ENCODE results near the gene DCTN3. TPM values are rescaled to one million over a fixed set of nuclear protein-coding genes. Genes with fewer than 3 reads are reported as not detected.

Gene DCTN3
- total and polyA plus RNA-seq, 11 donors = 73.8 to 155 (median 121) TPM

DNA sequence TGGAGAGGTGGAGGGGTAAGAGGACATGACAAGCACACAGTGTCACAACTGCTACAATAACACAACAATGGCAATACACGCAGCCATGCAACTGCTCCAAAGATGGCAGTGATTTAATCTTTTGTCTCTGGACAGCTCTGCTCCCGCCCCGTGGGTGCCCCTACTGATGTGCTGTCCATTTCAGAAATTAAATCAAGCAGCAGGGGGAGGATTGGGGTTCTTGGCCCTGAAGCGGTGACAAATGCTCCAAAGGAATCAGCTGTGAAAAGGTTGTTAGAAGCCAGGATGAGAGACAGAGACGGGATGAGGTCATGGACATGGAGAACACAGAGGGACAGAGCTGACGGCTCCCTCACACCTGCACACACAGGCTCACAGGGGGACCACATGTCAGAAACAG, 53.3 kb downstream of the DCTN3 start:
- intact Hi-C loops (cut with DNase I) = no loop called here
- H3K9me3 ChIP-seq = no peaks in the 10 kb centered on the region
- no peak overlapping the region for H3K4me3 ChIP-seq
- no peak overlapping the region for H3K27ac ChIP-seq
- no peaks in the 10 kb centered on the region for H3K36me3 ChIP-seq
- TF ChIP-seq, protein P1, sequence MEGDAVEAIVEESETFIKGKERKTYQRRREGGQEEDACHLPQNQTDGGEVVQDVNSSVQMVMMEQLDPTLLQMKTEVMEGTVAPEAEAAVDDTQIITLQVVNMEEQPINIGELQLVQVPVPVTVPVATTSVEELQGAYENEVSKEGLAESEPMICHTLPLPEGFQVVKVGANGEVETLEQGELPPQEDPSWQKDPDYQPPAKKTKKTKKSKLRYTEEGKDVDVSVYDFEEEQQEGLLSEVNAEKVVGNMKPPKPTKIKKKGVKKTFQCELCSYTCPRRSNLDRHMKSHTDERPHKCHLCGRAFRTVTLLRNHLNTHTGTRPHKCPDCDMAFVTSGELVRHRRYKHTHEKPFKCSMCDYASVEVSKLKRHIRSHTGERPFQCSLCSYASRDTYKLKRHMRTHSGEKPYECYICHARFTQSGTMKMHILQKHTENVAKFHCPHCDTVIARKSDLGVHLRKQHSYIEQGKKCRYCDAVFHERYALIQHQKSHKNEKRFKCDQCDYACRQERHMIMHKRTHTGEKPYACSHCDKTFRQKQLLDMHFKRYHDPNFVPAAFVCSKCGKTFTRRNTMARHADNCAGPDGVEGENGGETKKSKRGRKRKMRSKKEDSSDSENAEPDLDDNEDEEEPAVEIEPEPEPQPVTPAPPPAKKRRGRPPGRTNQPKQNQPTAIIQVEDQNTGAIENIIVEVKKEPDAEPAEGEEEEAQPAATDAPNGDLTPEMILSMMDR (IDR thresholded peaks at IDR 0.05) = no peak
- no peak for TF ChIP-seq POLR2A (IDR thresholded peaks at IDR 0.05)
- ATAC-seq = no peak
- WGBS, 4 donors = 56 to 82% (median 74%) methylated on average over 6 of the region's 6 CpGs
- H3K27me3 ChIP-seq = no peaks in the 10 kb centered on the region
- DNase-seq = peak in 2 of 5 donors; percentile 8 to 29
- H3K4me1 ChIP-seq = peaks cover 0 to 7% (median 0%) of the 10 kb centered on the region in 12 donors

DNA sequence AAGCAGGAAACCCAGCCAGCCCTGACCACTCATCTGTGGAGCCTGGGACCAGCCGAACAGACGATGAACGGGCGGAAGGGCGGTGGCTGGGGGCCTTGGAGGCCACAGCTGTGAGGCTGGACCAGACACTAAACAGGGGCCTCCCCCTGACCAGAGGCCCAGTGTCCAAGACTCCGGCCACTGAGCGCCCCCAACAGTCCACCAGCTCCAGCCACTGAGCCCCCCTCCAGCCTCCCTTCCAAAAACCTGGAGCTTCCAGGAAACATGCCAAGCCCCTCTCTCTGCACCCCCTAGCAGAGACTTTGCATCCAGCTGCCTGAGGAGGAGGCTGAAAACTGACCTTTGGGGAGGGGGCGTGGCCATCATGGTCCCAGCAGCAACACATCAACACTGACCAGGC, 54.0 kb downstream of the DCTN3 start:
- intact Hi-C loops (cut with DNase I) = no loop called here
- WGBS, 4 donors = 60 to 80% (median 68%) methylated on average over 1 to 8 of the region's 8 CpGs
- H3K27ac ChIP-seq = no peak overlapping the region
- H3K36me3 ChIP-seq = no peaks in the 10 kb centered on the region
- no peak for TF ChIP-seq POLR2A (IDR thresholded peaks at IDR 0.05)
- TF ChIP-seq, protein P1 (IDR thresholded peaks at IDR 0.05) = no peak
- H3K4me1 ChIP-seq = peaks cover 0 to 7% (median 0%) of the 10 kb centered on the region in 12 donors
- H3K27me3 ChIP-seq = no peaks in the 10 kb centered on the region
- DNase-seq = peak in 2 of 5 donors; percentile 6 to 59
- no peak overlapping the region for H3K4me3 ChIP-seq
- ATAC-seq = no peak
- no peaks in the 10 kb centered on the region for H3K9me3 ChIP-seq

DNA sequence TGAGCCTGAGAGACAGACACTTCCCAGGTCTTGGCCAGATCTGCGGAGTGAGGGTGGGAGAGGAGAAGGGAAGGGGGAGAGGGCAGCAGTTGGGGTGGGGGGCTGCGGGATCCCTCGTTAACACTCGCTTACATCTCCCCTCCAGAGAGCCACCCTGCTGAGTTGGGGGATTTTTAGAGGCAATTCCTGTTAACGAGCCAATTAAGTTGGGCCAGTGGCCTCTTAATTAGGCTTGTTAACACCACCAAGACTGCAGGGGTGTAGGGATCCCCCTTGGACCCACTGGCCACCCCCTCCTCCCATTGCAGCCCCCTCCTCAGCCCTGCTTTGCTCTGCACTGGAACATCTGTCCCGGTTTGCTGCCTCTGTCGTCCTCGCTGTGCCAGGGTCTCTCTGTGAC, 54.4 kb downstream of the DCTN3 start:
- 72 to 80% (median 74%) methylated on average over 8 of the region's 8 CpGs for WGBS, 4 donors
- intact Hi-C loops (cut with DNase I) = no loop called here
- Histone ChIP-seq H3K27ac (no peak overlapping the region), H3K4me3 (no peak overlapping the region), H3K4me1 (peaks cover 0 to 10% (median 2%) of the 10 kb centered on the region in 12 donors), H3K36me3 (no peaks in the 10 kb centered on the region), H3K9me3 (no peaks in the 10 kb centered on the region), H3K27me3 (no peaks in the 10 kb centered on the region)
- DNase-seq = no peak
- TF ChIP-seq, protein P1 (IDR thresholded peaks at IDR 0.05) = no peak
- no peak for TF ChIP-seq POLR2A (IDR thresholded peaks at IDR 0.05)
- ATAC-seq = no peak

DNA sequence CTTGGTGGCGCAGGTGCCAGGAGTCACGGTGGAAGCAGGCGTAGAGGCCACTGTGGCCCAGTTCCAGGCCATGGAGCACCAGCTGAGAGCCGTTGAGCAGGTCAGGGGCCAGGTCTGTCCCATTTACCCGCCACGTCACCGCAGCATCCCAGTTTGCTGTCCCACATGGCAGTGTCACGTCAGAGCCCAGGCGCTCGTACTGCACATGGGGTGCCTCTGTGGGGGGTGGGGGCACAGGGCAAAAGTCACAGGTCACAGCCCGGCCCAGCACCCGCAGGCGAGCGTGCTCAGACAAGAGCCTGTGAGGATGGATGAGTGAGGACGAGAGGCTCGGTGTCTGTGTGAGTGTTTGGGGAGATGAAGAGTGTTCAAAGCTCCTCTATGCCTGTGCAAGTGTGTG, 55.7 kb downstream of the DCTN3 start:
- H3K36me3 ChIP-seq = no peaks in the 10 kb centered on the region
- H3K27me3 ChIP-seq = peaks cover 0 to under 1% (median 0%) of the 10 kb centered on the region in 9 donors
- H3K27ac ChIP-seq = no peak overlapping the region
- no peak overlapping the region for H3K4me3 ChIP-seq
- peaks cover 0 to 16% (median 13%) of the 10 kb centered on the region in 12 donors for H3K4me1 ChIP-seq
- intact Hi-C loops (cut with DNase I) = no loop called here
- DNase-seq (peak in 1 of 5 donors; percentile 14), ATAC-seq (no peak)
- WGBS, 4 donors = 94 to 97% (median 95%) methylated on average over 6 to 16 of the region's 16 CpGs
- TF ChIP-seq POLR2A (IDR thresholded peaks at IDR 0.05) = no peak
- TF ChIP-seq, protein P1 (IDR thresholded peaks at IDR 0.05) = no peak
- H3K9me3 ChIP-seq = no peaks in the 10 kb centered on the region

Other genes with a start within 250 kb of the DCTN3 start
- gene MYORG, start 243.6 kb downstream of the DCTN3 start, total RNA-seq = 10 to 100 TPM in 1 of 9 donors, 1 to 10 TPM in 8; 3.5 to 10.2 (median 6.7) TPM
- 1 to 10 TPM; 1.3 to 5.9 TPM for gene MYORG, start 243.6 kb downstream of the DCTN3 start, polyA plus RNA-seq
- gene FAM219A, start 161.9 kb downstream of the DCTN3 start, total RNA-seq = 10 to 100 TPM; 12.7 to 36.7 (median 25.9) TPM
- 10 to 100 TPM; 15.4 to 39.1 TPM for gene FAM219A, start 161.9 kb downstream of the DCTN3 start, polyA plus RNA-seq
- under 1 TPM in 2 of 9 donors, not detected in 7; 0.43 to 0.86 TPM for gene DNAI1, start 161.7 kb downstream of the DCTN3 start, total RNA-seq
- gene DNAI1, start 161.7 kb downstream of the DCTN3 start, polyA plus RNA-seq = under 1 TPM in 1 of 2 donors, not detected in 1; 0.36 TPM
- gene ENHO, start 97.5 kb downstream of the DCTN3 start, total RNA-seq = 1 to 10 TPM in 1 of 9 donors, under 1 TPM in 6, not detected in 2; 0.37 to 1.2 (median 0.52) TPM
- under 1 TPM; 0.26 to 0.27 TPM for gene ENHO, start 97.5 kb downstream of the DCTN3 start, polyA plus RNA-seq
- 1 to 10 TPM in 5 of 9 donors, under 1 TPM in 4; 0.43 to 9.8 (median 1.2) TPM for gene CNTFR, start 30.8 kb downstream of the DCTN3 start, total RNA-seq
- 1 to 10 TPM; 2.2 to 2.3 TPM for gene CNTFR, start 30.8 kb downstream of the DCTN3 start, polyA plus RNA-seq
- gene RPP25L, start 8.4 kb downstream of the DCTN3 start, total RNA-seq = 10 to 100 TPM; 22.5 to 79.2 (median 38.3) TPM
- gene RPP25L, start 8.4 kb downstream of the DCTN3 start, polyA plus RNA-seq = 10 to 100 TPM; 31.7 to 59.9 TPM
- under 1 TPM in 1 of 9 donors, not detected in 8; 0.20 TPM for gene ARID3C, start 8.6 kb upstream of the DCTN3 start, total RNA-seq
- gene ARID3C, start 8.6 kb upstream of the DCTN3 start, polyA plus RNA-seq = not detected
- gene SIGMAR1, start 17.3 kb upstream of the DCTN3 start, total RNA-seq = 10 to 100 TPM; 17.0 to 40.8 (median 24.9) TPM
- 10 to 100 TPM; 21.1 to 55.3 TPM for gene SIGMAR1, start 17.3 kb upstream of the DCTN3 start, polyA plus RNA-seq
- gene GALT, start 26.2 kb upstream of the DCTN3 start, total RNA-seq = 10 to 100 TPM; 33.2 to 67.9 (median 41.2) TPM
- gene GALT, start 26.2 kb upstream of the DCTN3 start, polyA plus RNA-seq = 10 to 100 TPM; 16.8 to 44.5 TPM
- 100 to 1,000 TPM in 1 of 9 donors, 10 to 100 TPM in 8; 32.4 to 113 (median 50.1) TPM for gene IL11RA, start 31.7 kb upstream of the DCTN3 start, total RNA-seq
- gene IL11RA, start 31.7 kb upstream of the DCTN3 start, polyA plus RNA-seq = 10 to 100 TPM; 20.8 to 23.3 TPM
- gene CCL27, start 42.2 kb upstream of the DCTN3 start, total RNA-seq = under 1 TPM in 2 of 9 donors, not detected in 7; 0.35 to 0.40 TPM
- gene CCL27, start 42.2 kb upstream of the DCTN3 start, polyA plus RNA-seq = under 1 TPM in 1 of 2 donors, not detected in 1; 0.57 TPM
- gene CCL19, start 70.8 kb upstream of the DCTN3 start, total RNA-seq = 10 to 100 TPM in 1 of 9 donors, 1 to 10 TPM in 2, under 1 TPM in 1, not detected in 5; 0.56 to 25.7 (median 2.5) TPM
- gene CCL19, start 70.8 kb upstream of the DCTN3 start, polyA plus RNA-seq = under 1 TPM; 0.46 to 0.60 TPM
- gene CCL21, start 89.6 kb upstream of the DCTN3 start, total RNA-seq = 100 to 1,000 TPM in 1 of 9 donors, 10 to 100 TPM in 5, 1 to 10 TPM in 3; 1.3 to 156 (median 16.6) TPM
- gene CCL21, start 89.6 kb upstream of the DCTN3 start, polyA plus RNA-seq = 10 to 100 TPM; 13.9 to 20.4 TPM